HG03457 (cell line): ENCODE measurements around the gene CTCF.

Source experiments
- ATAC-seq: cut with Tn5 transposase; IDR thresholded peaks from one replicate; pipeline ENCODE4 v1.9.1; 2021; ENCODE audit warnings: moderate number of reproducible peaks; ENCODE audit not compliant: unreplicated experiment

Gene CTCF

GRCh38 chr16:67548265-67549126, 13.8 kb upstream of the CTCF start:
- ATAC-seq = no peak

GRCh38 chr16:67549240-67549639, 13.1 kb upstream of the CTCF start:
- ATAC-seq = no peak

GRCh38 chr16:67549936-67550335, 12.4 kb upstream of the CTCF start:
- no peak for ATAC-seq

GRCh38 chr16:67551091-67551490, 11.2 kb upstream of the CTCF start:
- no peak for ATAC-seq

- ATAC-seq = no peak
These were observed 10.4 kb upstream of the CTCF start for GRCh38 chr16:67551972-67552371.

- no peak for ATAC-seq
These were observed 9.8 kb upstream of the CTCF start for GRCh38 chr16:67552476-67552875.

- ATAC-seq = no peak
These were observed 6.5 kb upstream of the CTCF start for GRCh38 chr16:67555795-67556212.

- ATAC-seq = no peak
These were observed 3.5 kb upstream of the CTCF start for GRCh38 chr16:67558859-67559258.

GRCh38 chr16:67560827-67561342, 1.4 kb upstream of the CTCF start:
- no peak for ATAC-seq

- no peak for ATAC-seq
These were observed 864 bp upstream of the CTCF start for GRCh38 chr16:67561501-67561823.

- ATAC-seq = peak; percentile 74
These were observed 351 bp upstream of the CTCF start for GRCh38 chr16:67561824-67562525.

- ATAC-seq = peak; percentile 9
These were observed 787 bp downstream of the CTCF start for GRCh38 chr16:67562918-67563707.

GRCh38 chr16:67563708-67564468, 1.6 kb downstream of the CTCF start:
- no peak for ATAC-seq

- no peak for ATAC-seq
These were observed 3.3 kb downstream of the CTCF start for GRCh38 chr16:67565470-67566100.

GRCh38 chr16:67571464-67571863, 9.1 kb downstream of the CTCF start:
- no peak for ATAC-seq

- ATAC-seq = no peak
These were observed 9.7 kb downstream of the CTCF start for GRCh38 chr16:67571981-67572431.

GRCh38 chr16:67579686-67580085, 17.4 kb downstream of the CTCF start:
- ATAC-seq = no peak

GRCh38 chr16:67580202-67580601, 17.9 kb downstream of the CTCF start:
- ATAC-seq = no peak

GRCh38 chr16:67593288-67593687, 31.0 kb downstream of the CTCF start:
- ATAC-seq = no peak

GRCh38 chr16:67593701-67594100, 31.4 kb downstream of the CTCF start:
- ATAC-seq = no peak
